GM21515 (cell line): Measurements from ENCODE around the gene HMGCS2.

Experiments
- ATAC-seq: cut with Tn5 transposase; IDR thresholded peaks from one replicate; pipeline ENCODE4 v1.9.1; 2021; ENCODE audit not compliant: unreplicated experiment

The HMGCS2 gene

GRCh38 chr1:119762953-119763352 is 5.8 kb downstream of the HMGCS2 start:
- no peak for ATAC-seq

GRCh38 chr1:119762409-119762808 is 6.3 kb downstream of the HMGCS2 start:
- no peak for ATAC-seq

GRCh38 chr1:119758584-119758983 is 10.1 kb downstream of the HMGCS2 start:
- ATAC-seq: no peak

- ATAC-seq: no peak
Observed at GRCh38 chr1:119752592-119752991, 16.1 kb downstream of the HMGCS2 start.

- ATAC-seq: no peak
Observed at GRCh38 chr1:119748040-119748439, 20.7 kb downstream of the HMGCS2 start.

- ATAC-seq: no peak
Observed at GRCh38 chr1:119747451-119747850, 21.3 kb downstream of the HMGCS2 start.

- ATAC-seq: no peak
Observed at GRCh38 chr1:119745034-119745433, 23.7 kb downstream of the HMGCS2 start.

- ATAC-seq: no peak
Observed at GRCh38 chr1:119744598-119744942, 24.1 kb downstream of the HMGCS2 start.

GRCh38 chr1:119743776-119744597 is 24.7 kb downstream of the HMGCS2 start:
- ATAC-seq: peak; percentile 58

- ATAC-seq: no peak
Observed at GRCh38 chr1:119743308-119743707, 25.4 kb downstream of the HMGCS2 start.

- no peak for ATAC-seq
Observed at GRCh38 chr1:119742677-119743076, 26.0 kb downstream of the HMGCS2 start.

GRCh38 chr1:119742202-119742601 is 26.5 kb downstream of the HMGCS2 start:
- no peak for ATAC-seq

GRCh38 chr1:119740896-119741780 is 27.6 kb downstream of the HMGCS2 start:
- ATAC-seq: no peak

- no peak for ATAC-seq
Observed at GRCh38 chr1:119740261-119740660, 28.4 kb downstream of the HMGCS2 start.

GRCh38 chr1:119739150-119739549 is 29.6 kb downstream of the HMGCS2 start:
- no peak for ATAC-seq

GRCh38 chr1:119738100-119738720 is 30.5 kb downstream of the HMGCS2 start:
- no peak for ATAC-seq

GRCh38 chr1:119737040-119737682 is 31.5 kb downstream of the HMGCS2 start:
- no peak for ATAC-seq

- no peak for ATAC-seq
Observed at GRCh38 chr1:119736649-119737039, 32.1 kb downstream of the HMGCS2 start.

GRCh38 chr1:119735217-119735616 is 33.5 kb downstream of the HMGCS2 start:
- ATAC-seq: no peak

GRCh38 chr1:119733754-119734153 is 35.0 kb downstream of the HMGCS2 start:
- no peak for ATAC-seq
